K562 (cell line): ENCODE data around the gene LUZP1. TPM values are rescaled to one million over a fixed set of nuclear protein-coding genes. Genes with fewer than 3 reads are reported as not detected.
A peak's percentile ranks its signal among the peaks of the same experiment; 100 is the strongest.

ENCODE experiments used
- ATAC-seq: fragments of 200-7000 bp; cut with Tn5 transposase; 3 replicates; pipeline ENCODE4 v1.9.1; 2020; ENCODE audit warnings: moderate library complexity
- BruUV-seq: library from RNA; stranded (reverse); fragments of 400-500 nt; replicated peaks from 2 replicates; lab custom pipeline; 2021; lab: Mats Ljungman, UMichigan
- CTCF ChIA-PET: fragments of 300-600 bp; formaldehyde crosslinking; extraction: SDS; loops from one replicate; lab custom pipeline; 2021; ENCODE audit warnings: low intra/inter-chr PET ratio; lab: Yijun Ruan, JAX
- POLR2A ChIA-PET: fragments of 300-600, 350-650 bp; sonication (Branson Sonifier 250); formaldehyde crosslinking; extraction: SDS; loops from one replicate; lab custom pipeline; 2021; ENCODE audit warnings: antibody characterized with exemption, inconsistent platforms; lab: Yijun Ruan, JAX
- DNase-seq, 4 experiments: peaks; one replicate each; pipeline versions ENCODE4 v3.0.0 to v3.0.0-alpha.2; 2011 to 2018; ENCODE audit warnings: low spot score in 3 of 4, mixed read lengths in 3 of 4; ENCODE audit errors: extremely low read depth in 1 of 4
- FAIRE-seq: peaks from 2 replicates; lab custom pipeline; 2011; peaks lifted over from hg19 to GRCh38; lab: Jason Lieb, UNC
- H2AFZ ChIP-seq: 2 replicates; pipeline ENCODE4 v1.6.0; 2011; ENCODE audit warnings: low read depth, low read length, control low read depth, inconsistent platforms
- H3K27ac ChIP-seq: fragments of 200-600 bp; 3 replicates; pipeline ENCODE4 v1.8.0; 2011; ENCODE audit warnings: low read depth, mild to moderate bottlenecking, control low read depth, inconsistent platforms, low read length, moderate library complexity, mixed read lengths; ENCODE audit errors: extremely low read depth
- H3K27me3 ChIP-seq, 2 experiments: fragments of 300-600 bp in 1 of 2; 2 replicates in 1 of 2; 3 replicates in 1 of 2; pipeline versions ENCODE4 v1.6.0 to v1.8.0; 2011; ENCODE audit warnings: inconsistent platforms in 2 of 2, low read length in 2 of 2, mild to moderate bottlenecking in 1 of 2, mixed read lengths in 1 of 2, moderate library complexity in 1 of 2; ENCODE audit not compliant: control insufficient read depth in 2 of 2, insufficient read depth in 2 of 2
- H3K36me3 ChIP-seq: fragments of 300-600 bp; 3 replicates; pipeline ENCODE4 v1.8.0; 2011; ENCODE audit warnings: mild to moderate bottlenecking, low read length, inconsistent platforms; ENCODE audit not compliant: control insufficient read depth, insufficient read depth
- H3K4me1 ChIP-seq, 2 experiments: fragments of 200-600 bp in 1 of 2; replicated peaks in 1 of 2; 2 replicates in 1 of 2; 3 replicates in 1 of 2; pipeline versions ENCODE4 v1.5.1 to v1.8.0; 2011; ENCODE audit warnings: inconsistent platforms in 2 of 2, low read length in 2 of 2, mild to moderate bottlenecking in 1 of 2, mixed read lengths in 1 of 2, moderate library complexity in 1 of 2; ENCODE audit not compliant: control insufficient read depth in 2 of 2, insufficient read depth in 2 of 2
- H3K4me2 ChIP-seq: 2 replicates; pipeline ENCODE4 v1.6.1; 2011; ENCODE audit warnings: low read length, control low read depth, inconsistent platforms, mixed read lengths; ENCODE audit not compliant: insufficient read depth
- H3K4me3 ChIP-seq: fragments of 200-600 bp; sonication (generic), shearing (Covaris generic); 2 replicates; pipeline ENCODE4 v1.5.1; 2016; ENCODE audit warnings: control low read depth, inconsistent platforms
- H3K79me2 ChIP-seq: fragments of 200-600 bp; 3 replicates; pipeline ENCODE4 v1.8.0; 2011; ENCODE audit warnings: low read length, inconsistent platforms; ENCODE audit not compliant: control insufficient read depth, insufficient read depth
- H3K9ac ChIP-seq, 2 experiments: 2 replicates each; pipeline versions ENCODE4 v1.6.0 to v1.6.1; 2011; ENCODE audit warnings: low read depth in 2 of 2, low read length in 2 of 2, control low read depth in 1 of 2, inconsistent platforms in 1 of 2, mild to moderate bottlenecking in 1 of 2, mixed read lengths in 1 of 2; ENCODE audit not compliant: insufficient read depth in 1 of 2
- H3K9me1 ChIP-seq: one replicate; pipeline ENCODE4 v1.6.0; 2011; ENCODE audit warnings: inconsistent platforms, mild to moderate bottlenecking, low read length, moderate library complexity; ENCODE audit not compliant: control insufficient read depth, insufficient read depth
- H3K9me3 ChIP-seq: replicated peaks from 2 replicates; pipeline ENCODE4 v1.5.1; 2011; ENCODE audit warnings: low read depth, low read length, inconsistent platforms; ENCODE audit not compliant: control insufficient read depth, insufficient read depth
- H4K20me1 ChIP-seq: replicated peaks from 2 replicates; pipeline ENCODE4 v1.6.1; 2011; ENCODE audit warnings: low read length, inconsistent platforms, mixed read lengths; ENCODE audit not compliant: control insufficient read depth, insufficient read depth
- CEBPB ChIP-seq: fragments of 450-650 bp; IDR thresholded peaks from 2 replicates; pipeline ENCODE4 v1.6.1; 2016; ENCODE audit warnings: missing genetic modification characterization, missing compliant biosample characterization
- CHD4 ChIP-seq: fragments of 200-600 bp; sonication (generic); IDR thresholded peaks from 3 replicates; pipeline ENCODE4 v1.6.1; 2012; ENCODE audit warnings: low read depth, mild to moderate bottlenecking, mixed read lengths, low read length, inconsistent platforms; ENCODE audit not compliant: insufficient read depth, insufficient replicate concordance, poor library complexity, severe bottlenecking
- GABPA ChIP-seq: fragments of 200-800 bp; sonication (Bioruptor generic); conservative IDR thresholded peaks from 2 replicates; pipeline ENCODE4 v1.6.1; 2016; ENCODE audit warnings: low read depth, missing genetic modification characterization, missing compliant biosample characterization
- HMGN3 ChIP-seq: IDR thresholded peaks from 2 replicates; pipeline ENCODE4 v1.6.1; 2011; ENCODE audit warnings: borderline replicate concordance, low read depth, mild to moderate bottlenecking, mixed read lengths, low read length; ENCODE audit not compliant: insufficient read length; ENCODE audit errors: extremely low read depth
- YBX1 ChIP-seq: fragments of 450-650 bp; IDR thresholded peaks from 2 replicates; pipeline ENCODE4 v1.7.1; 2016; ENCODE audit warnings: mild to moderate bottlenecking
- ZNF354B ChIP-seq: fragments of 250-450 bp; sonication (Bioruptor Pico); IDR thresholded peaks from 2 replicates; pipeline ENCODE4 v1.4.0; 2020
- in situ Hi-C: fragments of 300-500 bp; cut with MboI; formaldehyde crosslinking; loops from 4 replicates; pipeline ENCODE4 v1.15.0; 2018; ENCODE audit warnings: inconsistent platforms, mixed read lengths
- intact Hi-C: fragments of 100-400 bp; cut with micrococcal nuclease; formaldehyde crosslinking; loops from 2 replicates; pipeline ENCODE4 v1.14.2; 2022
- polyA plus RNA-seq, 8 experiments: library from polyadenylated mRNA; depleted of rRNA in 4 of 8; stranded (reverse) in 5 of 8; unstranded in 3 of 8; fragments of >200 nt; fragmentation: Nextera tagmentation in 2 of 8; fragmentation: Illumina TruSeq in 1 of 8; extraction: Ambion mirVana in 2 of 8; extraction: Trizol in 1 of 8; gene quantifications; 2 replicates each; pipeline versions ENCODE4 v1.2.1 to v1.2.3, GENCODE V29; 2011 to 2014; ENCODE audit warnings: inconsistent platforms in 1 of 8, missing spikeins in 1 of 8
- total RNA-seq, 7 experiments: library from RNA; depleted of rRNA in 6 of 7; stranded (reverse); fragments of >200 nt in 6 of 7; fragmentation: Illumina TruSeq in 2 of 7; extraction: Trizol in 2 of 7; gene quantifications; 2 replicates each; pipeline versions ENCODE4 v1.2.1 to v1.2.3, GENCODE V29; 2011 to 2021; ENCODE audit warnings: low replicate concordance in 1 of 7
- TF ChIP-seq, protein P1 (sequence below): fragments of 250-450 bp; sonication (Bioruptor Pico); IDR thresholded peaks from 2 replicates; pipeline ENCODE4 v1.8.0; 2022; ENCODE audit warnings: inconsistent platforms
- TF ChIP-seq, protein P2 (sequence below): sonication (generic); formaldehyde crosslinking; IDR thresholded peaks from 2 replicates; pipeline ENCODE4 v1.8.1; 2023; ENCODE audit warnings: mild to moderate bottlenecking, missing genetic modification reagents
- TF ChIP-seq, protein P3 (sequence below): conservative IDR thresholded peaks from 2 replicates; pipeline ENCODE4 v1.6.1; 2011; ENCODE audit warnings: low read depth, mild to moderate bottlenecking, low read length; ENCODE audit not compliant: control insufficient read depth

Gene LUZP1
- total and polyA plus RNA-seq, 9 of the 15 experiments (the other 6 are each of a cell fraction or from before 2014, with no cell fraction given): 6.5 to 19.1 (median 12.4) TPM

DNA sequence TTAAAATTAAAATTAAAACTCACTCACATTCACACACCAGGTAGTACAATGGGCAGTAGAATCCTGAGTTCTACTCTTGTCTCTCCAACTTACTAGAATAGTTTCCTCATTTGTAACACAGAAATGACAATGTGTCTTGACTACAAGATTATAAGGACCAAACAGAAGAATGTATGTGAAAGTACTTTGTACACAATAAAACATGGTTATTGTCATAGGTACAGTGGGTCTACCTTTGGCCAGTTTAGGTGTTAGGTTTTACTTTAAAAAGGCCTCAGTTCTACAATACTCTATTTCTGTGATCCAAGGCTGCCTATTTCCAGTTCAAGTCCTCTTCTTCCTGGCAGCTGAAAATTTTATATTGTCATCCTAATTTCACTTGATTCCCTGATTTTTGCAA lies 50.2 kb downstream of the LUZP1 start:
- in situ Hi-C loops (no loop called here), intact Hi-C loops (no loop called here)
- H3K4me3 ChIP-seq: no peak overlapping the region
- peak overlapping the region; percentile 40; the same call in 1 of the 2 replicates for H2AFZ ChIP-seq
- FAIRE-seq: no peak
- DNase-seq: no peak
- H3K9me1 ChIP-seq: no peaks in the 10 kb centered on the region
- H3K36me3 ChIP-seq: no peaks in the 10 kb centered on the region
- ChIA-PET CTCF (no interaction called here), POLR2A (interaction anchor here (0.8 to 5.2 kb wide), 4 partner anchors 8 to 383 kb away, joined by 4 to 25 read pairs (median 5); no protein-coding TSS in a partner anchor)
- ATAC-seq: no peak
- H3K4me1 ChIP-seq: peaks cover 32 to 54% of the 10 kb centered on the region in 2 experiments
- no peaks in the 10 kb centered on the region for H4K20me1 ChIP-seq
- no peaks in the 10 kb centered on the region for H3K27me3 ChIP-seq
- H3K4me2 ChIP-seq: peak overlapping the region; percentile 87; the same call in 1 of the 2 replicates
- H3K79me2 ChIP-seq: peaks cover 77% of the 10 kb centered on the region
- no TSS peak for BruUV-seq
- H3K9me3 ChIP-seq: no peaks in the 10 kb centered on the region
- peak overlapping the region; percentile 87; the same call in 2 of the 3 replicates for H3K27ac ChIP-seq
- H3K9ac ChIP-seq: peak overlapping the region in 1 of 2 experiments; percentile 86; a peak in 2 of 4 replicates
- TF ChIP-seq CEBPB (tag): no peak
- no peak for TF ChIP-seq CHD4
- no peak for TF ChIP-seq ZNF354B (CRISPR knock-in tag)
- TF ChIP-seq HMGN3: no peak
- TF ChIP-seq GABPA: no peak
- TF ChIP-seq, protein P1, sequence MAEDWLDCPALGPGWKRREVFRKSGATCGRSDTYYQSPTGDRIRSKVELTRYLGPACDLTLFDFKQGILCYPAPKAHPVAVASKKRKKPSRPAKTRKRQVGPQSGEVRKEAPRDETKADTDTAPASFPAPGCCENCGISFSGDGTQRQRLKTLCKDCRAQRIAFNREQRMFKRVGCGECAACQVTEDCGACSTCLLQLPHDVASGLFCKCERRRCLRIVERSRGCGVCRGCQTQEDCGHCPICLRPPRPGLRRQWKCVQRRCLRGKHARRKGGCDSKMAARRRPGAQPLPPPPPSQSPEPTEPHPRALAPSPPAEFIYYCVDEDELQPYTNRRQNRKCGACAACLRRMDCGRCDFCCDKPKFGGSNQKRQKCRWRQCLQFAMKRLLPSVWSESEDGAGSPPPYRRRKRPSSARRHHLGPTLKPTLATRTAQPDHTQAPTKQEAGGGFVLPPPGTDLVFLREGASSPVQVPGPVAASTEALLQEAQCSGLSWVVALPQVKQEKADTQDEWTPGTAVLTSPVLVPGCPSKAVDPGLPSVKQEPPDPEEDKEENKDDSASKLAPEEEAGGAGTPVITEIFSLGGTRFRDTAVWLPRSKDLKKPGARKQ: no peak
- TF ChIP-seq YBX1: no peak
- TF ChIP-seq, protein P2, sequence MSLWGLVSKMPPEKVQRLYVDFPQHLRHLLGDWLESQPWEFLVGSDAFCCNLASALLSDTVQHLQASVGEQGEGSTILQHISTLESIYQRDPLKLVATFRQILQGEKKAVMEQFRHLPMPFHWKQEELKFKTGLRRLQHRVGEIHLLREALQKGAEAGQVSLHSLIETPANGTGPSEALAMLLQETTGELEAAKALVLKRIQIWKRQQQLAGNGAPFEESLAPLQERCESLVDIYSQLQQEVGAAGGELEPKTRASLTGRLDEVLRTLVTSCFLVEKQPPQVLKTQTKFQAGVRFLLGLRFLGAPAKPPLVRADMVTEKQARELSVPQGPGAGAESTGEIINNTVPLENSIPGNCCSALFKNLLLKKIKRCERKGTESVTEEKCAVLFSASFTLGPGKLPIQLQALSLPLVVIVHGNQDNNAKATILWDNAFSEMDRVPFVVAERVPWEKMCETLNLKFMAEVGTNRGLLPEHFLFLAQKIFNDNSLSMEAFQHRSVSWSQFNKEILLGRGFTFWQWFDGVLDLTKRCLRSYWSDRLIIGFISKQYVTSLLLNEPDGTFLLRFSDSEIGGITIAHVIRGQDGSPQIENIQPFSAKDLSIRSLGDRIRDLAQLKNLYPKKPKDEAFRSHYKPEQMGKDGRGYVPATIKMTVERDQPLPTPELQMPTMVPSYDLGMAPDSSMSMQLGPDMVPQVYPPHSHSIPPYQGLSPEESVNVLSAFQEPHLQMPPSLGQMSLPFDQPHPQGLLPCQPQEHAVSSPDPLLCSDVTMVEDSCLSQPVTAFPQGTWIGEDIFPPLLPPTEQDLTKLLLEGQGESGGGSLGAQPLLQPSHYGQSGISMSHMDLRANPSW (CRISPR knock-in tag): no peak
- TF ChIP-seq, protein P3, sequence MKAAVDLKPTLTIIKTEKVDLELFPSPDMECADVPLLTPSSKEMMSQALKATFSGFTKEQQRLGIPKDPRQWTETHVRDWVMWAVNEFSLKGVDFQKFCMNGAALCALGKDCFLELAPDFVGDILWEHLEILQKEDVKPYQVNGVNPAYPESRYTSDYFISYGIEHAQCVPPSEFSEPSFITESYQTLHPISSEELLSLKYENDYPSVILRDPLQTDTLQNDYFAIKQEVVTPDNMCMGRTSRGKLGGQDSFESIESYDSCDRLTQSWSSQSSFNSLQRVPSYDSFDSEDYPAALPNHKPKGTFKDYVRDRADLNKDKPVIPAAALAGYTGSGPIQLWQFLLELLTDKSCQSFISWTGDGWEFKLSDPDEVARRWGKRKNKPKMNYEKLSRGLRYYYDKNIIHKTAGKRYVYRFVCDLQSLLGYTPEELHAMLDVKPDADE: no peak
